Right lobe of liver (tissue), 4 donors: ENCODE results near the gene CHCHD1.
A peak's percentile ranks its signal among the peaks of the same experiment; 100 is the strongest.

Source experiments
- CTCF ChIP-seq, 4 donors: fragments of 200-600 bp in 3 of 4; fragments of 450-650 bp in 1 of 4; IDR thresholded peaks; one replicate each; pipeline versions ENCODE4 v1.5.1 to v1.8.0; 2016 to 2022; ENCODE audit warnings: antibody characterized with exemption in 4 of 4, mild to moderate bottlenecking in 2 of 4
- POLR2A ChIP-seq: fragments of 450-650 bp; IDR thresholded peaks from one replicate; pipeline ENCODE4 v1.6.1; 2017; ENCODE audit warnings: antibody characterized with exemption, mild to moderate bottlenecking
- donor health status: DM: no; HTN: no; CAD: no.
- donor health status: DM: no; HTN: no; CAD: no.
- donor health status: DM: no; HTN: yes; CAD: no.

GRCh38 chr10:73785211-73785720, 3.4 kb downstream of the CHCHD1 start, which contains the start of gene ZSWIM8:
- TF ChIP-seq CTCF (IDR thresholded peaks at IDR 0.05) (peak in 1 of 4 donors; percentile 2), POLR2A (peak; percentile 76)
